GM18505 (cell line): ENCODE results near the gene GPR27.

Source experiments
- ATAC-seq: cut with Tn5 transposase; IDR thresholded peaks from one replicate; pipeline ENCODE4 v1.9.1; 2021; ENCODE audit not compliant: unreplicated experiment
- POLR2A ChIP-seq: IDR thresholded peaks from 4 replicates; pipeline ENCODE4 v1.6.1; 2011; ENCODE audit warnings: borderline replicate concordance; ENCODE audit not compliant: insufficient read depth, insufficient read length; ENCODE audit errors: extremely low read depth

GPR27 gene

DNA sequence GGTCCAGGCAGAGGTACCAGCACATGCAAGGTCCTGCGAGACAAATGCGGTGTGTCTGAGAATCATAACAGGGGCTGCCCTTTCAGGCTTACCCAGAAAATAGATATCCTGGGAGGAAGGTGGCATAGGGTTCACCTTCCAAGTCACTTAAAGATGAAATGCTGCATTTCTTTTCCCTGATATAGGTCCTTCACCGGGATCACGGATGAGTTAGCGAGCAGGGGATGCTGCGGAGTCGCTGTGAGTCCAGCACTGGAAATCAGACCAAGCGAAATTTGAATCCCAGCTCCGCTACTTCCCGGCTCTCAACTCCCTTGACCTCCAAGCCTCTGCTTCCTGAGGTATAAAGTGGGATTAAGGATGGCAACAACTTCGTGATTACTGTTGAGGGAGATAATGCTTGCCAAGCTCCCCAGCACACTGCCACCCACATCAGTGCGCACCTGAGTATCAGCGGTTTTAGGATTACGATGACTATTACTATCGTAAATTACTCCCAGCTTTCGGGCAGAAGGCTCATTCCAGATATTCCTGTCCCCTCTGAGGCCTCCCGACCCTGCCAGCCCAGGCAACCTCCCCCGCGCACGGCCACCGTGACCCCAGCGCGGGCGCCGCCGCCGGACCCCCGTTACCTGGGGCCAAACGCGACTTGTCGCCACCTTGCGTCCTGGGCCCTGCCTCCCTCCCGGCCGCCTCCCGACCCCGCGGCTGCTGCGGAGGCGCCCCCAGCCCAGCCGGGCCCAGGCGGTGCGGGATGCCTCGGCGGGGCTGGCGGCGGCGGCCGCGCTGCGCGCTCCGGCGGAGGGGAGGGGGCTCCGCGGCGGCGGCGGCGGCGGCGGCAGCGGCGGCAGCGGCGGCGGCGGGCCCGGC, 589 bp upstream of the GPR27 start:
- no peak for TF ChIP-seq POLR2A
- ATAC-seq, result no peak

DNA sequence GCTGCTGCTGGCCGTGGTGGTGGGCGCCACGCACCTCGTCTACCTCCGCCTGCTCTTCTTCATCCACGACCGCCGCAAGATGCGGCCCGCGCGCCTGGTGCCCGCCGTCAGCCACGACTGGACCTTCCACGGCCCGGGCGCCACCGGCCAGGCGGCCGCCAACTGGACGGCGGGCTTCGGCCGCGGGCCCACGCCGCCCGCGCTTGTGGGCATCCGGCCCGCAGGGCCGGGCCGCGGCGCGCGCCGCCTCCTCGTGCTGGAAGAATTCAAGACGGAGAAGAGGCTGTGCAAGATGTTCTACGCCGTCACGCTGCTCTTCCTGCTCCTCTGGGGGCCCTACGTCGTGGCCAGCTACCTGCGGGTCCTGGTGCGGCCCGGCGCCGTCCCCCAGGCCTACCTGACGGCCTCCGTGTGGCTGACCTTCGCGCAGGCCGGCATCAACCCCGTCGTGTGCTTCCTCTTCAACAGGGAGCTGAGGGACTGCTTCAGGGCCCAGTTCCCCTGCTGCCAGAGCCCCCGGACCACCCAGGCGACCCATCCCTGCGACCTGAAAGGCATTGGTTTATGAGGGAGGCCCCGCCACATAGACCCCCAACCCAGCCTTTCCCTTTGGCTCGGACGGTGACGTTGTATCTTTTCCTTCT, 1.1 kb downstream of the GPR27 start:
- no peak for ATAC-seq
- TF ChIP-seq POLR2A, result no peak

DNA sequence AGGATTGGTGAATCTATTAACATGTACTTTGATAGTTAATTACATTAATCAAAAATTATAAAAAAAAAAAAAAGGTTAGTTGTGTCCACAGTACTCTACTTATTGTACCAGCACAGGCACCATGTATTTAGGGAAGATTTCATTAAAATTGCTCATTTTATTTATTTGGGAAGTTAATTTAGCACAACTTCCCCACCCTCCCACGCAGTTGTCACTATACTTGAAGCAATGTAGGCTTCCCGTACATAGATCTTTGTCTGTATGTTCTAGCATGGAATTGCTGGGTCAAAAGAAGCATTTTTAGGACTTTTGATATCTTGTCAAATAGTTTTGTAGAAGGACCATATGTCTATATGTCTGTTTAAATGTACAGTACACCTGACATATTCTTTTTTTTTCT, 4.4 kb downstream of the GPR27 start:
- no peak for ATAC-seq
- no peak for TF ChIP-seq POLR2A

DNA sequence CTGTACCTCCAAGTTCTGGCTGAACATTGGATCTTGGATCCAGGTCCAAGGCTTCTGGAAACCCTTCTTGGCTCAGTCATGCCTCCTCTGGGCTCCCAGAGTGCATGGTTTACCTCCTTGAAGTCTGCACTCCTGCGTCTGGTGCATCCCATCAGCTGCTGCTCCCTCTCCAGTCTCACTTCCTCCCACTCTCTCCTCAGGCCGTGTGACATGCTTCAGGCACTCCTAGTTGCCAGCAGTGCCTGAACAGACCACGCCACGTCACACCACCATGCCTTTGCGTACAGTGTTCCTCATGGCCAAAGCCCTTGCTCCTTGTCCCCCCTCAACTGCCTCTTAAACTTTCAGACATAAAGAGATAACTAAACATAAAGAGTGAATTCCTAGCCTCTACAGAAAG, 5.7 kb downstream of the GPR27 start:
- no peak for TF ChIP-seq POLR2A
- no peak for ATAC-seq

DNA sequence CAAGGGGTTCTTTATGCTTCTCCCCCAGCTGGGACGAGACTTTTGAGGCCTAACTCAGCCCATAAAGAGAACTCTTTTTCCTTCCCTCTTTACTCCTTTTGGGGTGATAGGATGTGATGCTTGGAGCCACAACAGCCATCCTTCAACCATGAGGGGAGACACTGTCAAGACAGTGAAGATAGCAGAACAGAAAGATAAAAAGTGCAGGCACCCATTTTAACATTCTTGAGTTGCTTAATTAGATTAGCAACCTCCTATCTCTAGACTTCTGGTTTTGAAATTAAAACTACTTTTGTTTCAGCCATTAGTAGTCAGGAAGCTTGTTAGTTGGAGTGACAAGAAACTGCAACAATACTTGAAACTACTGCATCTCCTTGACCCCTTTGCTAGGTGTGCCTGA, 6.5 kb downstream of the GPR27 start:
- no peak for ATAC-seq
- no peak for TF ChIP-seq POLR2A

DNA sequence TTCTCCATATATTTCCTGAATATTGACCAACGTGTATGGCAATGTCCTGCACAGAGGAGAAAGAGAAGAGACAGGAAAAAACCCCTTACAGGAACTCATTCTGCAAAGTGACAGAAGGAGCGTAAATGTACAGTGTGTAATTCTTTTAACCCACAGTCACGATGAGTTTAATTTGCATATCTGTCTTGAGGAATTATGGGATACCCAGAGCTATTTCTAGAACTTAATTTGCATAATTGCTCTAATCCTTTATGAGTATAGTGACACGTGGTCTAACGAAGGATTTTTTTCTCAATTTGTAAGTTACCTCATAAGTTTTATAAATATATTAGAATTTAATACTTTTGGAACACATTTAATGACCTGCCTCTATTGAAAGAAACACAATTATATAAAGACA, 9.8 kb downstream of the GPR27 start:
- no peak for TF ChIP-seq POLR2A

DNA sequence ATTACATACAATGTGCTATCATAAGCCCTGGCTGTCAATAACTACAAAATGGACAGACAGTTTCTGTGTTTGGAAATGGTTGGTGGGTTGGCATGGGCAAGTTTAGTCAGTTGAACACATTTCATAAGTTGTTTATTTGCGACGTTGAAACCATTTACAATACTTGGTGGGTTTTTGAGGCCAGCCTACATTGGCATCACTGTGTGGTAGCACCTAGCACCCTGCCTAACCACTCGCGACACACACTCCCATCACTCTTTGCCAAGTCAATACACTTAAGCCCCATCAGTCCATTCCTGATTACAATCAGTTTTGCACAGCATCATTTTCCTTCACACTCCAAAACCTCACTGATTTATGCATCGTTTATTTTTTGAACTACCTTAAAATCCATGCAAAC, 17.5 kb downstream of the GPR27 start:
- no peak for ATAC-seq

More for the DNA sequence above, 9.8 kb downstream of the GPR27 start:
- ATAC-seq, result no peak

DNA sequence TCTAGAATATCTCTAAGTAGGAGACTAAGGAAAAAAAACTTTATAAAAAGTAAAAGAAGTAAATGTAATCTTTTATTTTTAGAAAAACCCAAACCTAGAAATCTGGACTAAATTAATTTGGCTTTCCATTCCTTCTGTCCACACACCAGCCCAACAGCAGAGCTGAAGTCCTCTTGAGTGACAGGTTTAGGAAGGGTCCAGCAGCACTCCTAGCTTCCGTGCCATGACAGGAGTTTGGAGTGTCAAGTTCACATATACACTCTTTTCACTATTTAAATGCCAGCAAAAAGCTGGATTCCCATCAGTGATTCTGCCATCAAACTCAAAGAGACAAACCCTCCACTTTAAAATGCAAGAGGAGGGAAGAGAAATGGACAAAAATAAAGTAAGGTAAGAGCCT, 18.2 kb downstream of the GPR27 start:
- TF ChIP-seq POLR2A, result no peak

More for the DNA sequence above, 17.5 kb downstream of the GPR27 start:
- TF ChIP-seq POLR2A, result no peak

DNA sequence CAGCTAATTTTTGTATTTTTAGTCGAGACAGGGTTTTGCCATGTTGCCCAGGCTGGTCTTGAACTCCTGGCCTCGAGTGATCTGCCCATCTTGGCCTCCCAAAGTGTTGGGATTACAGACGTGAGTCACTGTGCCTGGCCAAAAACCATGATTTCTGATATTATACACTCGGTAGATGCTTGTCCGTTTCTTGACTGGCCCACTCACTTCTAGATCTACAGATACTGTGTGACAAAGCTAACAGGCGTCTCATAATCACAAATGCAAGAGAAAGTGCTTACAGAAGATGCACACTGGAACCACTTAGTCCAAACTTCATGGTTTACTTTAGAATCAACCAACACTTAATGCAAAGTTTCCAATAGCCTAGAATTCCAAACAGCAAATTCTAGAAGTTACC, 22.9 kb downstream of the GPR27 start:
- ATAC-seq, result no peak
- no peak for TF ChIP-seq POLR2A

More for the DNA sequence above, 18.2 kb downstream of the GPR27 start:
- no peak for ATAC-seq

DNA sequence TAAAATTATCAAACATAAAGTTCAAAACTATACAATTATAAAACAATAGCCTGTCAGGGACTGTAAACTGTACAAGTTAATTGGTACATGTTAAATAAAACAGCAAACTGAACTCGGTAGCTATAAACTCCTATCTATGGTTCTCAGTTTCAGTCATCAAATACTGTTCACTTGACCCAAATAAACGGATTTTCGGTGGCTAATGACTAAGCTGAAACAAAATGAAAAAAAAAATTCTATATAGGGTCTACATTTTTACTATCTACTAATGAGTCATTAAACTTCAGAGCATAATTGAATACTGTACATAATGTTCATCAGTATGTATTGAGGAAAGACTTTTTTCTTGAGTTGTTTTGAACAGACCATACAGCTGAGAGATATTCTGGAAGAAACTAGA, 24.7 kb downstream of the GPR27 start:
- ATAC-seq, result no peak
- TF ChIP-seq POLR2A, result no peak

DNA sequence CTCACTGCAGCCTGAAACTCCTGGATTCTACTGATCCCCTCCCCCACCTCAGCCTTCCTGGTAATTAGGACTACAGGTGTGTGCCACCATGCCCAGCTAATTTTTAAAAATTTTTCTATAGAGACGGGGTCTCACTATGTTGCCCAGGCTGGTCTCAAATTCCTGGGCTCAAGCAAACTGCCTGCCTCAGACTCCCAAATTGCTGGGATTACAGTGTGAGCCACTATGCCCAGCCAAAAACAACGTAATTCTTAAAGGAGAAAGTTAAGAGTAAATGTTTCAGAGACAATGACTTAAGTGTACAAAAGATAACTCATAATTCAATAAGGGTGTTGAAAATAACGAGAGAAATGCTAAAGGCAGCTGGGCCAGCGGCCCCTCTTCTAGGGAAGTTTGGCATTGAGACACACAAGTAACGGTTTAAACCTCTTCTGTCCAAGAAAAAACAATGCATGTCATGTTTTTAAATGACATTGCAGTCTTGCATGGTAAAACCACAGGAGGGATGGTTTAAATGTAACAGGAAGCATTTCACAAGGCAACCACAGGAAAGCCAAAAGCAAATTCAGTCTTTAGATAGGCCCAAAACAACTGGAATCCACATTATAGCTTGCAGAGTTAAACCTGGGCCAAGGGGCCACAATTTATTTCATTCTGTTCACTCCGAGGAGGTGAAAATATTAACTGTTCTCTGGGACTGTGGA, 26.2 kb downstream of the GPR27 start:
- no peak for ATAC-seq
- no peak for TF ChIP-seq POLR2A

DNA sequence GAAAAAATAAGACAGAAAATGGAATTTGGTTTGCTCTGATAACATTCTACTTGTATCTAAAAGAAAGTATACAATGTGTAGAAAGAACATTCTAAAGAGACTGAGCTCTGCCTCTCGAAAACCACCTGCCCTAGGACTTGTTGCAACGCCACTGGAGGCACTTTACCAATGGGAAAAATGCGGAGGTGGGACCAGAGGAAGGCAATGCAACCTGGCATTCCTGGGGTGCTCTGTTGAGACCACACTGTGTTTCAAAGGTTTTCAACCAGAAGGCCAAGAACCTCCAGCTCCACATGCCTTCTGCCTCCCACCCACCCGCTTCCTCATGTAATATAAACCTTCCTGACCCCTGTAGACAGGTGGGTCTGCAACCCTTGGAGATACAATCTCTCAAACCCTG, 26.8 kb downstream of the GPR27 start:
- no peak for TF ChIP-seq POLR2A
- no peak for ATAC-seq

DNA sequence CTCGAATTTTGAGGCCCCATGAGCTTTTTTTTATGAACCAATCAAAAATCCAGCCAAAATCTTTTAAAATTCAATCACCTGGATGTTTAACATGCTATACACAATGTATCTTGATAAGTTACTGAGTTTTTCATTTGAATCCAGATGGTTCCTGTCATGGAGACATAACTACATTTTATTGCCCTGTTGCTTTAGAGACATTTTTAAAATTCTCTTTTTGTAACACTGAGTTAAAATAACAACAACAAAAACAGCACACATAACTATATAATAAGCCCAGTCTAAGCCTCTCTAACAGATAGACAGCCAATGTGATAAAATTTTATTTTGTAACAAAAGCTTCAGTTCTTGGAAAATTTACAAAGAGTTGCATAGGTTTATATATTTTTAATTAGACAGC, 29.5 kb downstream of the GPR27 start:
- ATAC-seq, result no peak
- TF ChIP-seq POLR2A, result no peak
